Measurements from ENCODE around the gene FGF10. TPM values are rescaled to one million over a fixed set of nuclear protein-coding genes. Genes with fewer than 3 reads are reported as not detected.

The FGF10 gene
- total and polyA plus RNA-seq, 12 donors = 0.18 to 2.8 (median 1.1) TPM

- Histone ChIP-seq H3K4me1 (replicated peaks in 1 of 2) (no peaks in the 10 kb centered on the region), H3K36me3 (replicated peaks in 1 of 2) (no peaks in the 10 kb centered on the region), H3K9me3 (replicated peaks in 1 of 3) (no peaks in the 10 kb centered on the region), H3K27ac (no peak overlapping the region), H3K27me3 (no peaks in the 10 kb centered on the region), H3K4me3 (no peak overlapping the region)
- WGBS, 4 donors = 76 to 92% (median 80%) methylated on average over 2 of the region's 2 CpGs
- DNase-seq = no peak
- intact Hi-C loops (cut with DNase I) = no loop called here
- TF ChIP-seq POLR2A (IDR thresholded peaks at IDR 0.05) = no peak
- TF ChIP-seq, protein P1, sequence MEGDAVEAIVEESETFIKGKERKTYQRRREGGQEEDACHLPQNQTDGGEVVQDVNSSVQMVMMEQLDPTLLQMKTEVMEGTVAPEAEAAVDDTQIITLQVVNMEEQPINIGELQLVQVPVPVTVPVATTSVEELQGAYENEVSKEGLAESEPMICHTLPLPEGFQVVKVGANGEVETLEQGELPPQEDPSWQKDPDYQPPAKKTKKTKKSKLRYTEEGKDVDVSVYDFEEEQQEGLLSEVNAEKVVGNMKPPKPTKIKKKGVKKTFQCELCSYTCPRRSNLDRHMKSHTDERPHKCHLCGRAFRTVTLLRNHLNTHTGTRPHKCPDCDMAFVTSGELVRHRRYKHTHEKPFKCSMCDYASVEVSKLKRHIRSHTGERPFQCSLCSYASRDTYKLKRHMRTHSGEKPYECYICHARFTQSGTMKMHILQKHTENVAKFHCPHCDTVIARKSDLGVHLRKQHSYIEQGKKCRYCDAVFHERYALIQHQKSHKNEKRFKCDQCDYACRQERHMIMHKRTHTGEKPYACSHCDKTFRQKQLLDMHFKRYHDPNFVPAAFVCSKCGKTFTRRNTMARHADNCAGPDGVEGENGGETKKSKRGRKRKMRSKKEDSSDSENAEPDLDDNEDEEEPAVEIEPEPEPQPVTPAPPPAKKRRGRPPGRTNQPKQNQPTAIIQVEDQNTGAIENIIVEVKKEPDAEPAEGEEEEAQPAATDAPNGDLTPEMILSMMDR (IDR thresholded peaks at IDR 0.05) = no peak
Observed at GRCh38 chr5:44318883-44319282, 70.3 kb downstream of the FGF10 start.

DNA sequence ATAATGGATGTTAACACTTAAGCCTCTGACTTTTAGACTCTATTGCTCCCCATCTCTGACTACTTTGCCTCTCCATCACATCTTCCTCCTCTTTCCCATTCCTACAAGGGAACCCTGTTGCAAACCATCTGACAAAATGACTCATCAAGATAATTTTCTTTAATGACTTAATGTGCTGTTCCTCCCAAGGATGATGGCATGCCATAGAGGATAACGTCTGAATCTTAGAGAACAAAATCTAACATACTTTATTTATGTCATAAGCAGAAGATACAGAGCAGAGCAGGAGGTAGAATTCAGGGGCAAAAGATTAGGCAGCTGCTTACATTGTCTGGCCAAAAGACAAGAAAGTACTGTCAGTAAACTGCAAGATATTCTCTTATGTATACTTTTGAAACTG is 76.8 kb downstream of the FGF10 start:
- no peaks in the 10 kb centered on the region for H3K9me3 ChIP-seq (replicated peaks in 1 of 3)
- no peaks in the 10 kb centered on the region for H3K36me3 ChIP-seq (replicated peaks in 1 of 2)
- 24 to 35% (median 30%) methylated on average over 1 of the region's 1 CpG for WGBS, 4 donors
- no peaks in the 10 kb centered on the region for H3K4me1 ChIP-seq (replicated peaks in 1 of 2)
- TF ChIP-seq POLR2A (IDR thresholded peaks at IDR 0.05) = no peak
- TF ChIP-seq, protein P1 (IDR thresholded peaks at IDR 0.05) = no peak
- intact Hi-C loops (cut with DNase I) = no loop called here
- H3K27ac ChIP-seq = no peak overlapping the region
- no peak overlapping the region for H3K4me3 ChIP-seq
- no peak for DNase-seq
- H3K27me3 ChIP-seq = no peaks in the 10 kb centered on the region

DNA sequence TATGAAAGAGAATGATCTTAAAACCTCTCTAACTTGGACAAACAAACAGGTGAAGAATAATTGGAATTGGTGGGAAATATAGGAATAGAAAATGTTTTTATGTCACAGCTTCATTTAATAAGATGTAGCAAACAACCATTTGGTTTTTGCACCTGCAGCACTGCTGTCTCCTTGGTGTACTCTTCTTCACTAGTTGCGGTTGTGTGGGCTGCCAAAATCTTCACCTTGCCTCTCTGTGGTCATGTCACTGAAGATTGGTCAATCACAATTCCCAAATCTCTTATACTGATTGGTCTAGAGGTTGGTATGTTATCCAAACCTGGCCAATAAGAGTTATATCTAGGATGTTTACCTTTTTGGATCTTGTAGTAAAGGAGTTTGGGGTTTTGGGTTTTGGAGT is 88.7 kb downstream of the FGF10 start:
- 73 to 78% (median 76%) methylated on average over 1 of the region's 1 CpG for WGBS, 4 donors
- Histone ChIP-seq H3K9me3 (replicated peaks in 1 of 3) (no peaks in the 10 kb centered on the region), H3K36me3 (replicated peaks in 1 of 2) (no peaks in the 10 kb centered on the region), H3K27me3 (no peaks in the 10 kb centered on the region), H3K27ac (no peak overlapping the region), H3K4me3 (no peak overlapping the region), H3K4me1 (replicated peaks in 1 of 2) (no peaks in the 10 kb centered on the region)
- no peak for DNase-seq
- intact Hi-C loops (cut with DNase I) = no loop called here
- TF ChIP-seq, protein P1 (IDR thresholded peaks at IDR 0.05) = no peak
- no peak for TF ChIP-seq POLR2A (IDR thresholded peaks at IDR 0.05)

GRCh38 chr5:44299394-44299793 is 89.8 kb downstream of the FGF10 start:
- 64 to 68% (median 66%) methylated on average over 4 of the region's 4 CpGs for WGBS, 4 donors
- intact Hi-C loops (cut with DNase I) = no loop called here
- Histone ChIP-seq H3K4me1 (replicated peaks in 1 of 2) (no peaks in the 10 kb centered on the region), H3K9me3 (replicated peaks in 1 of 3) (no peaks in the 10 kb centered on the region), H3K27me3 (no peaks in the 10 kb centered on the region), H3K4me3 (no peak overlapping the region), H3K36me3 (replicated peaks in 1 of 2) (no peaks in the 10 kb centered on the region), H3K27ac (no peak overlapping the region)
- DNase-seq = no peak
- TF ChIP-seq, protein P1 (IDR thresholded peaks at IDR 0.05) = no peak
- no peak for TF ChIP-seq POLR2A (IDR thresholded peaks at IDR 0.05)
